Measurements from ENCODE around the gene C22orf39.

GRCh38 chr22:19480789-19481188 lies 33.3 kb upstream of the C22orf39 start:
- TF ChIP-seq CTCF (IDR thresholded peaks at IDR 0.05) (no peak), POLR2AphosphoS5 (IDR thresholded peaks at IDR 0.05) (no peak)
